GM11168 (cell line): Measurements from ENCODE around the gene TPSAB1.
"Not testable (repeated sequence)": the region's sequence is repeated elsewhere in the genome, so short reads cannot be mapped to it uniquely, and the experiment has no call there.

Experiments
- in situ Hi-C: fragments of 300-500 bp; cut with MboI; formaldehyde crosslinking; loops from one replicate; pipeline ENCODE4 v1.12.0; 2022; ENCODE audit warnings: low sequenced_read_pairs; ENCODE audit not compliant: unreplicated experiment

The TPSAB1 gene

DNA sequence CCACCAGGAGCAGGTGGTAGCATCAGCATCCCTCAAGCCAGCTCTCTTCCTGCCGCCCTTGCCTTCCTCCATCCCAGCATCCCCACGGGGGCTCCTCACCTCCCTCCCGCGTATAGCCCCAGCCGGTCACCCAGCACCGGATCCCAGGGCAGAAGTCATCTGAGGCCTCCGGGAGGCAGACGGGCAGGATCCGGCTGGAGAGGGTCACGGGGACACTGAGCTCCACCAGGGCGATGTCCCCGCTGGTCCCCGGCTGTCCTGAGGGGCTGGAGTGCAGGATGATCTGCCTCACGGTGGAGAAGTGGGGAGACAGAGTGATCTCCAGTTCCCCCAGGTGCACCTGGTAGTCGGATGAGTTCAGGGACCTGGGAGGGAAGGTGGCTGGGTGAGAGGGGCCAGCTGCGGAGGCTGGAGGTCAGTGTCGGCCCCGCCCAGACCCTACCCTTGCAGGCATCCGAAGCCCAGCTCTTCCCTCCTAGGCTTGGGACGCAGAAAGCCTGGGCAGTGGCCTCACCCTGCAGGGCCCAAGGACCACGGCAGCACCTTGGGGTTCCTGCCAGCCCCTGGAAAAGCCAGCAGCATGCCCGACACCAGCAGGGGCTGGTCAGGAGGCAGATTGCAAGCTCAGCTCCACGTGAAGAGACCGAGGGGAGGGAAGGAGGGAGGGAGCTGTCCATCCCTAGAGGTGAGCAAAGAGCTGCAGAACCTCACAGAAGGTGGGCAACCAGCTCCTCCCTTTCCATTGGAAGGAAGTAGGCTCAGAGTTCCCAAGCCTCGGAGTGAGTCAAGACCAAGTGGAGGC, 17.8 kb upstream of the TPSAB1 start:
- in situ Hi-C loops = no loop called here

DNA sequence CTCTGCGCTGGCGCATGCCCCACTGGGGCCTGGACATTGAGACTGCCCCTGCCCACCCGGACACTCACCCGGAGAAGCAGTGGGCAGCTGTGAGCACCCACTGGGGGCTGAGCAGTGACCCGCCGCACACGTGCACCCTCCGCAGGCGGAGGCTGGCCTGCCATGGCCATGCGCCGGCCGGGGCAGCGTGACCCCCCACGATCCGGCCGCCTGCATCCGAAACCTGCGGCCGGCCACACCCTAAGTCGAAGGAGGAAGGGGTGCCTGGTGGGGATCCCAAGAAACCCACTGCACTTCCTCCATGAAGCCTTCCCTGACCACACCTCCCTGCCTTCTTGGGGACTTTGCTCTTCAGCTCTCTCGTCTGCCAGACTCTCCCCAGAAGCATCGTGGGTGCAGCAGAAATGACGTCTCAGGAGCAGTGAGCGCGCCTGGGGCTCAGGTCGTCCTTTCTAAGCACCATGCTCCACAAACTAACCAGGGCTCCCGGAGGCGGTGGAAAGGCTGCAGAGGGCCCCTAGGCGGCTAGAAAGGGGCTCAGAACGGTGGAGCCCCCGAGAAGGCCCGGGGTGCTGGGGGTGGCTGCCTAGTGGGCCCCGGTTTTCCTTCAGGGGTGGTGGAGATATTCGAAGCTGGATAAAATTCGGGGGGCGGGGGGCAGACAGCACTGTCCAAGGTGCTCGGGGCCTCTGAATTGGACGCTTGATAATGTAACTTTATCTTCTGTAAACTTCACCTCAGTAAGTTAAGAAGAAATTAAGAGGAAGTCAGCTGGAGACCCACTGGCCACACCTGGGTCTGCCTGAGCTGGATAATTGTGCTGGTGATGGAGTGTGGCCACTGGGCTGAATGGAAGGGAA, 16.9 kb upstream of the TPSAB1 start:
- in situ Hi-C loops = no loop called here

DNA sequence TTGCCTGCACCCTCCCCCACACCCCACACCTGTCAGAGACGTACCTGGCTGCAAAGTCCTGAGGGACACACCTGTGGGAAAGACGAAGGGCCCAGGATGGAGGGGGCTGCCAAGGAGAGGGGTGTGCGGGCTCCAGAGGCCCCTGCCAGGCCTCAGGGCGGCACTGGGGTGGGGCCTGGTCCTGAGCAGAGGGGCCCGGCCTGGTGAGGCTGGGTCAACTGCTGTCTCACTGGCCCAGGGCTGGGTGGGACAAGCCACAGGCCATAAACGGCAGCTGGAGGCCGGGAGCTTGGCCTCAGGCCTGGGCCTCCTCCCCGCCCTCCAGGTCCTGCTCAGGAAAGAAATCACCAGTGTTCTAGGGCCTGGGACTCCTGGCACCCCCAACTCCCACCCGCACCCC, 15.9 kb upstream of the TPSAB1 start:
- in situ Hi-C loops = no loop called here

DNA sequence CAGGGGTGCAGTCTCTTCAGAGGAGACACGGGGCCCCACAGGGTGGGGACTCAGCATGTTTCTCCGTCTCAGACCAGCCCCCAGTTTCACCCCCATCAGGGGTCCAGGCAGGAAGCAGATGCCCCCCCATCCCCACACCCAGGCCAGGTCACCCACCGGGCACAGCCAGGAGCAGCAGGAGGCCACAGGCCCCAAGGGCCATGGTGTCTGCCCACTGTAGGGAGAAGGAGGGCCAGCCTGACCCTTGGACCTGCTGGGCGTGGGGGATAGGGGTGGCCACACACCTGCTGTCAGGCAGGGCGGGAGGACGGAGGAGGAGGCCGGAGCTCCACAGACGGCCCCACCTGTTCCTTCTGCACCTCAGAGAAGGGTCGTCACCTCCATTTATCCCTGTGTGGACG, 15.5 kb upstream of the TPSAB1 start, which contains the start of gene TPSG1:
TSS of gene TPSG1 (minus strand) at position 218 of the 401 bp plus-strand sequence. CDS start at position 202, 16 bp downstream.
- in situ Hi-C loops = no loop called here

DNA sequence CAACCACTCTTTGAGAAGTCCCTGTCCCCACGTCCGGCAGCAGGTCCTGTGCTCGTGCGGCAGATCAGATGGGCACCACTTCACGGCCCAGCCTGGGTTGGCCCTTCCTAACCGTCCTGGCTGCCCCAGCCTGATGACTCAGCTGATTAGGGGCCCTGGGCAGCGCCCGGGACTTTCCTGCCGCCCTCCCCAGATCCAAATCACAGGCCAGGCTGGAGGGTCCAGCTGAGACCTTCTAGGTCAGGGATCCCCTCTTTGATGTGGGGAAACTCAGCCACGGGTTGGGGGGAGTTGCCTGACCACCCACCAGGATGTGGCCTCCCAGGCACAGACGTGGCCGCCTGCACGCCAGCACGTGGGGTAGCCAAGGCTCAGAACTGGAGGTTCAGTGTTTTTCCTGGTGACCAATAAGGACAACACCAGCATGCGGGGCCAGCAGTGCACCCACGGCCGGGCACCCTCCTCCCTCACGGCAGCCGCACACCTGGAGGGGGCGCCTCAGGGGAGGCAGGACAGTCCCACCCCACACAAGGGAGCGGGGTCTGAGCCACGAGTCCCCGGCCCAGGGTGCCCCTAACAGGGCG, 14.7 kb upstream of the TPSAB1 start:
- in situ Hi-C loops = not testable (repeated sequence)

DNA sequence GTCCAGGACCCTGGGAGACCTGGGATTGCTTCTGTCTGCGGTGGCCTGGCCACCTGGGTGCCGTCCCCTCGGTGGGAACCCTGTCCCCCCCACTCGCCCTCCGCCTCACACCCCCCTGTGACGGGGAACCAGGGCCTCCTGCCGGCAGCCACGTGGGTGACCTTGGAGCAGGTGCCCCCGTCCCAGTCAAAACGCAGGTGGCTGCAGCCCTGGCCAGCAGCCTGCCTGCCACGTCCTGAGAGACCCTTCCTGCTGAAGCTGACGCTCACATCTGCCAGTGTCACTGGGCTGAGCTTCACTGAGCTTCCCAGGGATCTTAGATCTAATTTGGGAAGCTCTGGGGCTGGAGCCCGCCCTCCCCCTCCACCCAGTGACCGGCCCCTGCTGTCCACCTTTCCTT, 13.8 kb upstream of the TPSAB1 start:
- in situ Hi-C loops = not testable (repeated sequence)

- in situ Hi-C loops = not testable (repeated sequence)
These were observed 12.3 kb upstream of the TPSAB1 start for GRCh38 chr16:1228227-1228626.

GRCh38 chr16:1229476-1229875, 11.0 kb upstream of the TPSAB1 start:
- in situ Hi-C loops = not testable (repeated sequence)

GRCh38 chr16:1230084-1230470, 10.4 kb upstream of the TPSAB1 start, which contains the start of gene TPSB2:
Gene TPSB2, minus strand, starts transcription at chr16:1230184. Its CDS starts 233 bp downstream, at chr16:1229951.
- in situ Hi-C loops = not testable (repeated sequence)

GRCh38 chr16:1230471-1231212, 9.9 kb upstream of the TPSAB1 start:
- in situ Hi-C loops = not testable (repeated sequence)

- in situ Hi-C loops = not testable (repeated sequence)
These were observed 9.2 kb upstream of the TPSAB1 start for GRCh38 chr16:1231301-1231700.

- in situ Hi-C loops = not testable (repeated sequence)
These were observed 8.3 kb upstream of the TPSAB1 start for GRCh38 chr16:1232049-1232748.

DNA sequence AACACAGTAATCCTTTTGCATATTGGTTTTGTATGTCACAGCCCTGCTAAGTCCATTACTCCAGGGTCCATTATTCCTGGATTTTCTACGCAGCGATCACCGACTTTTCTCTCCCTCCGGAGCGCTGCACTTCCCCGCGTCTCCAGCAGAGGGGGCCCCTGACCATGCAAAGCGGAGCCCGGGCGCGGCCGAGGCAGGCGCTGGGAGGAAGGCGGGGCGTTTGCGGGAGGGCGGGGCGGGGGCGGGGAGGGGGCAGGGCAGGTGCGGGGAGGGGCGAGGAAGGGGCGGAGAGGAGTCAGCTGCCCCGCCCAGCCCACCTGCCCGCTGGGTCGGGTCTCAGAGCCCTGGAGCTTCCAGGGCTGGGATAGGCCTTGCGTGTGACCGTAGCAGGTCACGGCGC, 3.8 kb upstream of the TPSAB1 start:
- in situ Hi-C loops = not testable (repeated sequence)

DNA sequence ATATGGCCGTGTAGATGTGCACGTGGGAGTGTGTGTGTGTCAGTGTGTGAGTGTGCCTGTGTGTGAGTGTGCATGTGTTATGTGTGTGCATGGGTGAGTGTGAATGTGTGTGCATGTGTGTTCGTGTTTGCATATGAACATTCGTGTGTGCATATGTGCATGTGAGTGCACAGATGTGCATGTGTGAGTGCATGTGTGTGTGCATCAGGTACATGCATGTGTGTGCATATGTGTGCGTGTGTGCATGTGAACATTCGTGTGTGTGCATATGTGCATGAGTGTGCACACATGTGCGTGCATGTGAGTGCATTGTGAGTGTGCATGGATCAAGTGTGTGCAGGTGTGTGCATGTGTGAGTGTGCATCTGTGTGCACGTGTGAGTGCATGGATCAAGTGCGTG, 2.5 kb upstream of the TPSAB1 start:
- in situ Hi-C loops = no loop called here

- in situ Hi-C loops = not testable (repeated sequence)
These were observed 1.6 kb upstream of the TPSAB1 start for GRCh38 chr16:1238909-1239308.

DNA sequence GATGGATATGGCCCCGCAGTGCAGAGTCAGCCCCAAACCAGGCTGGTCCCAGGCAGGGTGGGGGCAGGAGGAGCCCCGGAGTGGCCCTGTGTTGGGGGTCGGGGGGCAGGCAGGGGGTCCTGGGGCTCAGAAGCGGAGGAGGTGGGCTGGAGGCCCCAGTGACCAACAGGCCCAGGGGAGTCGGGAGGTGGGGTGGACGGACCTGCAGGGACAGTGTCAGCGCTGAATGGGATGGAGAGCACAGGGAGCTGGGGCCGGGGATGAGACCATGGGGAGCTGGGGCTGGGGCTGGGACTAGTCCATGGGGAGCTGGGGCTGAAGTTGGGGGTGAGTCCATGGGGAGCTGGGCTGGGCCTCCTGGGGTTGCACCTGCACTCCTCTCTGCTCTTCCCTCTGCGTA, 930 bp upstream of the TPSAB1 start:
- in situ Hi-C loops = not testable (repeated sequence)

GRCh38 chr16:1241081-1241480, 576 bp downstream of the TPSAB1 start:
- in situ Hi-C loops = not testable (repeated sequence)

- in situ Hi-C loops = not testable (repeated sequence)
These were observed 2.9 kb downstream of the TPSAB1 start for GRCh38 chr16:1243363-1243762.
